NCI-H1694 treated with DMSO at 0.1 percent for 48 hours (cell line): Measurements from ENCODE around the gene PHF12.
"Not testable (repeated sequence)": the region's sequence is repeated elsewhere in the genome, so short reads cannot be mapped to it uniquely, and the experiment has no call there.

Source experiments
- DNase-seq: peaks from one replicate; lab custom pipeline; 2025; lab: John Stamatoyannopoulos, UW

PHF12 gene

GRCh38 chr17:28901866-28902818, 49.2 kb downstream of the PHF12 start:
- DNase-seq = peak; percentile 45

GRCh38 chr17:28900986-28901726, 50.2 kb downstream of the PHF12 start:
- DNase-seq = no peak

- DNase-seq = no peak
These were observed 52.0 kb downstream of the PHF12 start for GRCh38 chr17:28899212-28899815.

- DNase-seq = no peak
These were observed 52.8 kb downstream of the PHF12 start for GRCh38 chr17:28898527-28898955.

GRCh38 chr17:28897769-28898526, 53.4 kb downstream of the PHF12 start:
- no peak for DNase-seq

- DNase-seq = peak; percentile 24
These were observed 54.2 kb downstream of the PHF12 start, which contains the start of gene FLOT2 for GRCh38 chr17:28896884-28897768. Gene FLOT2, minus strand, starts transcription at chr17:28897733. Its CDS starts 159 bp downstream, at chr17:28897574.

GRCh38 chr17:28896491-28896883, 54.8 kb downstream of the PHF12 start:
- DNase-seq = no peak

- DNase-seq = no peak
These were observed 55.4 kb downstream of the PHF12 start for GRCh38 chr17:28895794-28896447.

- not testable (repeated sequence) for DNase-seq
These were observed 57.8 kb downstream of the PHF12 start for GRCh38 chr17:28893248-28894183.

GRCh38 chr17:28892024-28892423, 59.3 kb downstream of the PHF12 start:
- DNase-seq = no peak

- DNase-seq = no peak
These were observed 60.1 kb downstream of the PHF12 start for GRCh38 chr17:28891201-28891600.

- DNase-seq = no peak
These were observed 61.3 kb downstream of the PHF12 start for GRCh38 chr17:28889996-28890395.

- no peak for DNase-seq
These were observed 62.5 kb downstream of the PHF12 start for GRCh38 chr17:28888832-28889231.

- DNase-seq = no peak
These were observed 63.3 kb downstream of the PHF12 start for GRCh38 chr17:28887871-28888471.

GRCh38 chr17:28885951-28886350, 65.4 kb downstream of the PHF12 start:
- no peak for DNase-seq

- no peak for DNase-seq
These were observed 66.0 kb downstream of the PHF12 start for GRCh38 chr17:28885363-28885762.

GRCh38 chr17:28883967-28884702, 67.2 kb downstream of the PHF12 start:
- DNase-seq = no peak
